PC-3 (cell line): Measurements from ENCODE around the gene ERBB4. TPM values are rescaled to one million over a fixed set of nuclear protein-coding genes. Genes with fewer than 3 reads are reported as not detected.

Experiments
- ATAC-seq: fragments of 200-7000 bp; cut with Tn5 transposase; 2 replicates; pipeline ENCODE4 v1.9.1; 2020; ENCODE audit warnings: mild to moderate bottlenecking, moderate library complexity
- BruUV-seq: library from RNA; stranded (reverse); fragments of 400-500 nt; replicated peaks from 2 replicates; lab custom pipeline; 2021; lab: Mats Ljungman, UMichigan
- CTCF ChIA-PET: fragments of 300-600 bp; sonication (Branson Sonifier 250); formaldehyde crosslinking; loops from one replicate; lab custom pipeline; 2022; ENCODE audit warnings: antibody characterized with exemption; lab: Charles Lee
- POLR2A ChIA-PET: fragments of 300-600 bp; sonication (Branson Sonifier 250); formaldehyde crosslinking; loops from one replicate; lab custom pipeline; 2022; ENCODE audit warnings: antibody characterized with exemption; ENCODE audit not compliant: unreplicated experiment; lab: Charles Lee
- DNase-seq: peaks from one replicate; pipeline ENCODE4 v3.0.0-alpha.2; 2015
- H2AFZ ChIP-seq: fragments of 300-600 bp; sonication (generic); 2 replicates; pipeline ENCODE4 v1.6.0; 2016; ENCODE audit warnings: antibody characterized with exemption, low read length
- H3F3A ChIP-seq: fragments of 300-600 bp; sonication (generic); one replicate; pipeline ENCODE4 v1.6.0; 2017; ENCODE audit warnings: antibody characterized with exemption, low read length, control low read depth, mild to moderate bottlenecking; ENCODE audit not compliant: unreplicated experiment
- H3K27ac ChIP-seq: fragments of 300-600 bp; sonication (generic); 2 replicates; pipeline ENCODE4 v1.5.1; 2016; ENCODE audit warnings: mild to moderate bottlenecking, low read length
- H3K27me3 ChIP-seq: fragments of 300-600 bp; sonication (generic); 2 replicates; pipeline ENCODE4 v1.6.1; 2016; ENCODE audit warnings: low read length, mixed read lengths
- H3K36me3 ChIP-seq: fragments of 300-600 bp; sonication (generic); 2 replicates; pipeline ENCODE4 v1.6.1; 2016; ENCODE audit warnings: low read depth, mixed run types, low read length, mixed read lengths
- H3K4me1 ChIP-seq: fragments of 300-600 bp; sonication (generic); 2 replicates; pipeline ENCODE4 v1.5.1; 2016; ENCODE audit warnings: low read length; ENCODE audit not compliant: insufficient read depth
- H3K4me2 ChIP-seq: fragments of 300-600 bp; sonication (generic); 2 replicates; pipeline ENCODE4 v1.6.0; 2016; ENCODE audit warnings: low read length
- H3K4me3 ChIP-seq: fragments of 300-600 bp; sonication (generic); 2 replicates; pipeline ENCODE4 v1.5.1; 2016; ENCODE audit warnings: mild to moderate bottlenecking, low read length, mixed read lengths
- H3K79me2 ChIP-seq: fragments of 300-600 bp; sonication (generic); 2 replicates; pipeline ENCODE4 v1.6.1; 2017; ENCODE audit warnings: low read length, mixed read lengths
- H3K9ac ChIP-seq: fragments of 300-600 bp; sonication (generic); 2 replicates; pipeline ENCODE4 v1.6.0; 2016; ENCODE audit warnings: mild to moderate bottlenecking, low read length
- H3K9me2 ChIP-seq: fragments of 300-600 bp; sonication (generic); replicated peaks from 2 replicates; pipeline ENCODE4 v1.6.1; 2016; ENCODE audit warnings: mixed run types, low read length, mixed read lengths
- H3K9me3 ChIP-seq: fragments of 300-600 bp; sonication (generic); 2 replicates; pipeline ENCODE4 v1.6.1; 2016; ENCODE audit warnings: low read length, mixed read lengths
- H4K20me1 ChIP-seq: fragments of 300-600 bp; sonication (generic); 2 replicates; pipeline ENCODE4 v1.6.1; 2016; ENCODE audit warnings: low read length, mixed read lengths
- EZH2 ChIP-seq: fragments of 300-600 bp; sonication (generic); IDR thresholded peaks from one replicate; pipeline ENCODE4 v1.6.1; 2017; ENCODE audit warnings: antibody characterized with exemption, mild to moderate bottlenecking, low read length; ENCODE audit not compliant: unreplicated experiment
- EZH2phosphoT487 ChIP-seq: fragments of 300-600 bp; sonication (generic); IDR thresholded peaks from 2 replicates; pipeline ENCODE4 v1.6.1; 2018; ENCODE audit warnings: mild to moderate bottlenecking, antibody characterized with exemption, low read length, borderline replicate concordance
- intact Hi-C: fragments of 100-400 bp; cut with micrococcal nuclease; formaldehyde crosslinking; loops from 2 replicates; pipeline ENCODE4 v1.9.0; 2023
- total RNA-seq: library from RNA; depleted of rRNA; stranded (reverse); fragments of >200 nt; gene quantifications from 2 replicates; pipeline ENCODE4 v1.2.3, GENCODE V29; 2014
- TF ChIP-seq, protein P1 (sequence below): fragments of 300-600 bp; sonication (generic); conservative IDR thresholded peaks from 2 replicates; pipeline ENCODE4 v1.5.1; 2017; ENCODE audit warnings: antibody characterized with exemption, low read depth, mild to moderate bottlenecking, low read length

The ERBB4 gene
- total RNA-seq, 1 experiment from 2014 or later, result under 0.01 TPM

DNA sequence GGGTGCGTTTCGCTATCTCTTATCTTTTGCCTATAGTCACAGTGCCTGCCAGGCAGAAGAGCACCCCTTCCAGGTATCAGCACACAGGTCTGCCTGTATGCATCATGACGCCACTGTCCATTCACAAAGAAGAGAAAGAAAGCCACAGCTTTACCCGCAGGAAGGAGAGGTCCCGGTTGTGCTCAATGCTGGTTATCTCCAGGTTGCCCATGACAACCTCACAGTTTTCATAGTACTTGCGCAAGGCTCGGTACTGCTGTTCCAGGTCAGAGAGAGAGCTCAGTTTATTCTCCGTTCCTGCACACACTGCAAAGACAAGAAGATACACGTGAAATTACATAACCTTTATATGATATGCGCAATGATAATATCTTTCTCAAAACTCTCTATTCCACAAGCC lies 414.0 kb downstream of the ERBB4 start:
- DNase-seq (no peak), ATAC-seq (no peak)

DNA sequence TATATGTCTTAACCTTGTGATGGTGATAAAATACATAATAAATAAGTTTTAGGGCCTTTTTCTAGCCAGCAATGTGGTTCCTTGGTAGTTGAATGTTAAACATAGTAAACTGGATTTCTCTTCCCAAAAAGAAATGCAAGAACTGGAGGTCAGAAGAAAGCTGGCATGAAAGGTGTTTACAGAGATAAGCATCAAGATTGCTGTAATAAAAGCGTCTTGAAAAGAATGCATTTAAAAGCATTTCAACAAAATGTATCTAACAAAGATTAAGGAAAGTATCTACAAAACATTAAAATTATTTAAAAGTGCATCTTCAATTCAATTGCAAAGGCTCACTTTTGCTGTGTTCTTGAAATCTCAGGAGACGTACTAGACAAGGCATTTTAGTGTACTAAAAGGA lies 419.0 kb downstream of the ERBB4 start:
- H3K9ac ChIP-seq, result no peak overlapping the region
- ChIA-PET CTCF (no interaction called here), POLR2A (no interaction called here)
- no peaks in the 10 kb centered on the region for H3K27me3 ChIP-seq
- H3K79me2 ChIP-seq, result no peaks in the 10 kb centered on the region
- DNase-seq, result no peak
- ATAC-seq, result no peak
- no peaks in the 10 kb centered on the region for H3K36me3 ChIP-seq
- H2AFZ ChIP-seq, result no peak overlapping the region
- TF ChIP-seq EZH2, result no peak
- TF ChIP-seq EZH2phosphoT487, result no peak
- TF ChIP-seq, protein P1, sequence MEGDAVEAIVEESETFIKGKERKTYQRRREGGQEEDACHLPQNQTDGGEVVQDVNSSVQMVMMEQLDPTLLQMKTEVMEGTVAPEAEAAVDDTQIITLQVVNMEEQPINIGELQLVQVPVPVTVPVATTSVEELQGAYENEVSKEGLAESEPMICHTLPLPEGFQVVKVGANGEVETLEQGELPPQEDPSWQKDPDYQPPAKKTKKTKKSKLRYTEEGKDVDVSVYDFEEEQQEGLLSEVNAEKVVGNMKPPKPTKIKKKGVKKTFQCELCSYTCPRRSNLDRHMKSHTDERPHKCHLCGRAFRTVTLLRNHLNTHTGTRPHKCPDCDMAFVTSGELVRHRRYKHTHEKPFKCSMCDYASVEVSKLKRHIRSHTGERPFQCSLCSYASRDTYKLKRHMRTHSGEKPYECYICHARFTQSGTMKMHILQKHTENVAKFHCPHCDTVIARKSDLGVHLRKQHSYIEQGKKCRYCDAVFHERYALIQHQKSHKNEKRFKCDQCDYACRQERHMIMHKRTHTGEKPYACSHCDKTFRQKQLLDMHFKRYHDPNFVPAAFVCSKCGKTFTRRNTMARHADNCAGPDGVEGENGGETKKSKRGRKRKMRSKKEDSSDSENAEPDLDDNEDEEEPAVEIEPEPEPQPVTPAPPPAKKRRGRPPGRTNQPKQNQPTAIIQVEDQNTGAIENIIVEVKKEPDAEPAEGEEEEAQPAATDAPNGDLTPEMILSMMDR, result no peak
- no peak overlapping the region for H3K4me2 ChIP-seq
- H3K27ac ChIP-seq, result no peak overlapping the region
- BruUV-seq, result no TSS peak
- no peaks in the 10 kb centered on the region for H3K4me1 ChIP-seq
- H3F3A ChIP-seq, result no peaks in the 10 kb centered on the region
- H4K20me1 ChIP-seq, result no peaks in the 10 kb centered on the region
- no peaks in the 10 kb centered on the region for H3K9me2 ChIP-seq
- intact Hi-C loops, result no loop called here
- H3K4me3 ChIP-seq, result no peak overlapping the region
- H3K9me3 ChIP-seq, result no peaks in the 10 kb centered on the region

More for the DNA sequence above, 414.0 kb downstream of the ERBB4 start:
- ChIA-PET CTCF (no interaction called here), POLR2A (no interaction called here)
- Histone ChIP-seq H3F3A (no peaks in the 10 kb centered on the region), H3K79me2 (no peaks in the 10 kb centered on the region), H3K36me3 (no peaks in the 10 kb centered on the region), H3K4me3 (no peak overlapping the region), H3K9me2 (no peaks in the 10 kb centered on the region), H4K20me1 (no peaks in the 10 kb centered on the region), H3K27ac (no peak overlapping the region), H3K4me1 (no peaks in the 10 kb centered on the region), H3K4me2 (no peak overlapping the region), H3K9me3 (no peaks in the 10 kb centered on the region), H3K9ac (no peak overlapping the region), H2AFZ (no peak overlapping the region), H3K27me3 (no peaks in the 10 kb centered on the region)
- no TSS peak for BruUV-seq
- intact Hi-C loops, result no loop called here
- TF ChIP-seq EZH2phosphoT487 (no peak), EZH2 (no peak)
- TF ChIP-seq, protein P1, result no peak

DNA sequence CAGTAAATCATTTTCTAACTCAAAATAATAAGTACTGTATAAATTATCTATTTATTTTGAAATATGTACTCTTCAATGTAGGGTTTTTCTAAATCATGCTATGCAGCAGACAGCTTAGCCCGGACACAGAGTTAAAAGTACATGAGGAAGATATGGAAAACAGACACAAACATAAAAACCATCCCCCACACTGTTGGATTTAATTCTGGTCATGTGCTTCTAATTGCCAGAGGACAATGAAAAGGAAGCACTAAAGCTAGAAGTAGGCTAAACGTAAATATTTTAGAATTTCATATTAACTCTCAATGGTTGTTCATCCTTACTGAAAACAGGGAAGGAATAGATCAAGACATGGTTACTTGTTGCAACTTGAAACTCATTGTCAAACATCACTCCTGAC lies 420.7 kb downstream of the ERBB4 start:
- Histone ChIP-seq H3K27ac (no peak overlapping the region), H3K4me2 (no peak overlapping the region), H3K9me2 (no peaks in the 10 kb centered on the region), H3K4me3 (no peak overlapping the region), H2AFZ (no peak overlapping the region), H3K9me3 (no peaks in the 10 kb centered on the region), H3K27me3 (no peaks in the 10 kb centered on the region), H4K20me1 (no peaks in the 10 kb centered on the region), H3K4me1 (no peaks in the 10 kb centered on the region), H3K9ac (no peak overlapping the region), H3K79me2 (no peaks in the 10 kb centered on the region), H3K36me3 (no peaks in the 10 kb centered on the region), H3F3A (no peaks in the 10 kb centered on the region)
- CTCF ChIA-PET, result no interaction called here
- no TSS peak for BruUV-seq
- no peak for TF ChIP-seq EZH2phosphoT487
- TF ChIP-seq EZH2, result no peak
- TF ChIP-seq, protein P1, result no peak
- POLR2A ChIA-PET, result no interaction called here
- intact Hi-C loops, result no loop called here
- no peak for ATAC-seq
- DNase-seq, result no peak
